Kasumi-1 (cell line): ENCODE results near the gene MYLK4.
A peak's percentile ranks its signal among the peaks of the same experiment; 100 is the strongest.
"Not testable (repeated sequence)": the region's sequence is repeated elsewhere in the genome, so short reads cannot be mapped to it uniquely, and the experiment has no call there.

Experiments used
- DNase-seq, 2 experiments: peaks; one replicate each; lab custom pipeline; 2025; lab: John Stamatoyannopoulos, UW

MYLK4 gene

DNA sequence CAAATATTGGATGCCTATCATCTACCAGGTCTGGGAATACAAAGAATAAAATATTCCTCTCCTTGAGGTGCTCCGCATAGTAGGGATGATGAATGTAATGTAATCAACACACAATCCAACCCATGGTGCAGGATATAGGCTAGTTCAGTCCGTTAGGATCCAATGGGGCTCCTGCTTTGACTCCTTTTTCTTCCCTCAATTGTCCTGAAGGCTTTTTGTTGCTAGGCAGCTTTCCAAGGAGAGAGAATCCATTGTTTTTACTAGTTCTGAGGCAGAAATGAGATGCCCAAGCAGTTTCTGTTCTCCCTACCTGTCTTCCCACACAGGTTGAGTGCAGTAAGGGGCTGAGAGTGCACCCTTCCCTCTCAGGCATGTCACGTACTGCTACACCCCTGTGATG lies 26.5 kb upstream of the MYLK4 start:
- DNase-seq, result no peak

DNA sequence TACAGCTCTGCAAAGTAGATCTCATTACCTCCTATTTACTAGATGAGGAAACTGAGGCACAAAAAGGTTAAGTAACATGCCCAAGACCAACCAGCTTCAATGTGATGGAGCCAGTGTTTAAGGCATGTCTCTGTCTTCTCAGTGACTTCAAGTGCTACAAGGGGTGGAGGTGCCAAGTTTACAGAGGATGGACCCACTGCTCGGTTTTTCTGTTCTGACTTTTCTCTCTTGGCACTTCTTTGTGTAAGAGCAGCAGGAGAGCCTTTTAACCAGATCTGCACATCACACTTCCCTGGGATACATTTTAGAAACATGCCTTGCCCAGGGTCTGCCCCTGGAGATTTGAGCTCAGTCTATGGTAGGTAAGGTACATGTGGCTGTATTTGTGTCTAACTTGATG lies 24.3 kb upstream of the MYLK4 start:
- no peak for DNase-seq

DNA sequence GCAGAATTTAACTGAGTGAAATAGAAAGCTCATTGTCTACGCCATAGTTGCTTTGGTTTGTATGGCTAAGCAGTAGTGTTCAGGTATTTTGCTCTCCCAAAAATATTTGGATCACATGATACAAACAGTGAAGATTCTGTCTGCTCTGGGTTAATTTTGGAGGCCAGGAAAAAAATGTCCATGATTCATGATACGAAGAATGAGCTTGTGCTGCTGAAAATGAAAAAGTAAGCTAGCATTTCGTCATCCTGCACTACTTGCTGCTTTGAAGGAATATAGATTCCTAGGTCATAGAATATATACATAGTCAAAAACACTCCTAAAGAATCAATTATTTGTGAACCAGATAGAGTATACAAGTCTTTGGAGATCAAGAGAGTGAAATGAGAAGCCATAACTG lies 22.7 kb upstream of the MYLK4 start:
- no peak for DNase-seq

DNA sequence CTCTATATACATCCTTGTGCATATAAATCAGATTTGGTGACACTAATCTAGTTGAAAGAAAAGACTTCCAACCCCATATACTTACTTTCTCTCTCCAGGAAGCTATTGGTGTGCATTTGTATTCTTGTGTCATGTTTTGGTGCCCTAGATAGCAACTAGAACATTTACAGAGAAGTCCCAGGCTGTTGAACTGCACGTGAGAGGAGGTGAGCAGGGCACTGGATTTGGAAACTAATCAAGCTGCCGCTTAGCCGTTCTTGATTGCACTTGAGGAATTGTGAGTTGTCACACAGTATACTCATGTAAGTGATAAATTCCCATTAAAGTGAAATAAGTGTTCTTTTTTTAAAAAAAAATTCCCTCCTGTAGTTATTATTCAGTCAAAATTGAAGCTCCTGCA lies 22.1 kb upstream of the MYLK4 start:
- no peak for DNase-seq

DNA sequence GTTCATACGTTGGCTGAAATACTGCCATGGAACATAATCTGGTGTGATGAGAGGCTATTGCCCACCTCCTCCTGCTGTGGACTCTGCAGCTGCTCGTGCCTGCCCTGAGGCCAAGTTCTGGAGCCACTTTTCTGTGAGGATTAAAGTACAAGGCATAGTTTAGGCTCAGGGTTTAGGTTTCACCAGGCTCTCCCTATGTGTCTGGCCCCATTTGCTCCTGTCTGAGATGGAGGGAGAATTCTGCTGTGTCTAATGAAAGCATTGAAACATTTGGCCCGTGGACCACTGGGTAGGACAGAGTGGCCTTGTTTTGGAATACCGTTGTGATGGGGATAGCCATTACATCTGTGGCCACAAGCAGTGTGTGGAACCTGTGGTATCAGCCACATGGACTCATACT lies 20.4 kb upstream of the MYLK4 start:
- DNase-seq, result no peak

DNA sequence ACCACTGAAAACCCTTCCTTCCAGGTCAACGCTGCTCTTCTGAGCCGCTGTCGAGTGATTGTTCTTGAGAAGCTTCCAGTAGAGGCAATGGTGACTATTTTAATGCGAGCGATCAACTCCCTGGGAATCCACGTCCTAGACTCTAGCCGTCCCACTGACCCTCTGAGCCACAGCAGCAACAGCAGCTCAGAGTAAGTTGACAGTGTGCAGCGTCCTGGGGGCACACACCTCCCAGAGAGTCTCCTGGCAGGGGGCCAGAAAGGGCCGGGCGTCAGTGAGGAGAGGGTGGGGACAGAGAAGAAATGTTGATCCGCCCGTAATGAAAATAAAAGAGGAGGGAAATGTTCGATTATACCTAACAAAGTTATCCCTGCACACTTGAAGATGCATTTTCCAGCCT lies 19.4 kb upstream of the MYLK4 start:
- DNase-seq, result no peak

DNA sequence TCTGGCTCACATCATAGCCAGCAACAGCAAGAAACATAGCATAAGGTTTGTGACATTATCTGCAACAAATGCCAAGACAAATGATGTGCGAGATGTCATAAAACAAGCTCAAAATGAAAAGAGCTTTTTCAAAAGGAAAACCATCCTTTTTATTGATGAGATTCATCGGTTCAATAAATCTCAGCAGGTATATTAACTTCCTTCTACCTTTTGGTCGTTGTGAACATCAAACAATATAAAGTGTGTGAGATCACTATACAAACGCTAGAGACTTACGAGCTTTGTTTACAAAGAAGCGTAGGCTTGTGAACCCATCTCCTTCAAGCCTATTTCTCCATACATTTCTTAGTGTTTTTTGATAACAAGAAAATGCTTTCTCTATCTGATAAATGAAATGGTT lies 18.0 kb upstream of the MYLK4 start:
- DNase-seq, result no peak

DNA sequence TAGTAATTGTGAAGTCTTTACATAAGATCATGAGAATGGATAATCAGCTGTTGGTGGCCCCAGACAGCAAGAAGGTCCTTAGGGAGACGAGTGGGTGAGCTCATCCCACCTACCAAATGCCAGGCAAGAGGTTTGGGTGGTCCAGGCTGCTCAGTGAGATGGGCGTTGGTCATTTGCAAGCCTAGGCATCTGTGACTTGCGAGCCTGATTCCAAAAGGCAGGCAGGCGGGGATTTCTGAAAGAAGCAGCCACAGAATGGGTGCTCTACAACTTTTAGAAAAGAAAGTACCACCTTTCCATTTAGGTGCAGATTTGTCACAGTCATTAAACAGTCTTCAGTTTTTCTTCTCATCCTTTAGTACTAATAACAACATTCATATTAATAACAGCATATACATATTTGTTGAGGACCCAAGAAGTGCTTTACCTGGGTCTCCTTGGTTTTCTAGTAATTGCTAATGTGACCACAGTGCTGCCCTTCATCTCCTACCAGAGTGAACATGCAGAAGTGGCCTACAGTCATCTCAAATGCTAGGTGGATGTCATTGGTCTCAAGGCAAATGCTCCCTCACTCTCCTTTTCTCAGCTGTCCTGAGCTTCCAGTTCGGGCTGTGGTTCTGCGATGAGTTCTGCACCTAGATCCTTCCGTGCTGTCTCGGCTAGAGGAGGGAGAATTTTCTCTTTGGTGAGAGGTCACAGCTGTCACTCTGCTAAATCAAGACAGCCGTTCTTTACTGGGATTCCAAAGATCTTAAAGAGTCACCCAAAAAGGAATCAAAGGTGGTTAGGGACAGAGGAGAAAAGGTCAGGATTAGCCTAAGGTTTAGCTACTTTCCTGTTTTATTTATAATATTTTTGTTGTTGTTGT lies 17.2 kb upstream of the MYLK4 start:
- no peak for DNase-seq

DNA sequence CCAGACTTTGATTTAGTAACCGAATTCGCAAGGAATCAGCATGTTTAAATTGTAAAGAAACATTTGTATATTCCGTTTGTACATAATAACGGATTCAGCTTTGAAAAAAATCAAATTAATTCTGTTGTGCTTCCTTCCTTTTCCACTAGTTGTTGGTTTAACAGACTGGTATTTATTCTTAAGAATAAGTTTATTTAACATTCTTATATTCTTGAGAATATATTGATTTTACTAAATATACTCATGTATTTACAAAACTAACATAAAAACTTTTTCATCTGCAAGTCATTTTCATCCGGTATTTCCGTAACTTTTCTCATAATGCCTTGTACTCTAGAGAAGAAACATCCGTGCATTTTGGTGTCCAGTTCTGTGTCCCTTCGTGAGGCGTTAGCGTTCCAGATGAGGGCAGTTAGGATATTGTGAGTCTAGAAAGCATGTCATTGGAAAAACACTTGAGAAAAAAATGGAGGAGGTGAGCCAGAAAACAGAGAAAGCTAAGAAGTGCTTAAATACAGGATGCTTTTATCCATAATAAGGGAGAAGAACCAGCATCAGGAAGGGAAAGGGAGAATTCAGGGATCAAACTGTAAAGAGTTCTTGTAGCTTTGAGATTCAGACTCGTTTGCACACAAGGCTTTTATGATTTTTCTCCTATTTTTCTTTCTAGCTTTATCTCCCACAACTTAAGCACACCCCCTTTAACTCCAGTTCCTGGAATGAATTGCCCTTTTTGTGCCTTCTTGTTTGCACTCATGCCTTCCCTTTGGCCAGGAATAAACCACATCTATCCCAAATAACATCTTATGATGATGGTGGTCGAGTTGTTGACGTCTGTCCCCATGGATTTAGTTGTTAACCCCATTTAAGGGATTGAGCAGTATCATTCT lies 16.3 kb upstream of the MYLK4 start:
- DNase-seq, result peak in 1 of 2 experiments; percentile 30

DNA sequence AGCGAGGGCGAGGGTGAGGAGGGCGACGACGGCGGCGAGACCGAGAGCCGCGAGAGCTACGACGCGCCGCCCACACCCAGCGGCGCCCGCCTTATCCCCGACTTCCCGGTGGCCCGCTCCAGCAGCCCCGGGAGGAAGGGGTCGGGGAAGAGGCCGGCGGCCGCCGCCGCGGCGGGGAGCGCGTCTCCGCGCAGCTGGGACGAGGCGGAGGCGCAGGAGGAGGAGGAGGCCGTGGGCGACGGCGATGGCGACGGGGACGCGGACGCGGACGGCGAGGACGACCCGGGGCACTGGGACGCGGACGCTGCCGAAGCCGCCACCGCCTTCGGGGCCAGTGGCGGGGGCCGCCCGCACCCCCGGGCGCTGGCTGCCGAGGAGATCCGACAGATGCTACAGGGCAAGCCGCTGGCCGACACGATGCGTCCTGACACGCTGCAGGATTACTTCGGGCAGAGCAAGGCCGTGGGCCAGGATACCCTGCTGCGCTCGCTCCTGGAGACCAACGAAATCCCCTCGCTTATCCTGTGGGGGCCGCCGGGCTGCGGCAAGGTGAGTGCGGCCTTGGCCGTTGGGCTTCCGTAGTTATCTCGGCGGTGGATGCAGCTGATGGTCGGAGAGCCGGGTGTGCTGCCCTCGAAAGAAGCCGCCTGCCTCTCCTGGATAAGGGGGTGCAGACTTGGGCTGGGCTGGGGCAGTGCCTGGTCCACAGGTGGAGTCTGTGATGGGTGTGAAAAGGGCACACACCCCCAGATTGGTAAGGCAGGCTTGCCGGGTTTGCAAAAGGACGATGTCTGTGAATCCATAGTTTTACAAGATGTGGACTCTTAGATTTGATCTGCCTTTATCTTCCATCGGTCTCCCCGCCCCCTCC lies 15.4 kb upstream of the MYLK4 start:
- DNase-seq, result peak in 1 of 2 experiments; percentile 30

DNA sequence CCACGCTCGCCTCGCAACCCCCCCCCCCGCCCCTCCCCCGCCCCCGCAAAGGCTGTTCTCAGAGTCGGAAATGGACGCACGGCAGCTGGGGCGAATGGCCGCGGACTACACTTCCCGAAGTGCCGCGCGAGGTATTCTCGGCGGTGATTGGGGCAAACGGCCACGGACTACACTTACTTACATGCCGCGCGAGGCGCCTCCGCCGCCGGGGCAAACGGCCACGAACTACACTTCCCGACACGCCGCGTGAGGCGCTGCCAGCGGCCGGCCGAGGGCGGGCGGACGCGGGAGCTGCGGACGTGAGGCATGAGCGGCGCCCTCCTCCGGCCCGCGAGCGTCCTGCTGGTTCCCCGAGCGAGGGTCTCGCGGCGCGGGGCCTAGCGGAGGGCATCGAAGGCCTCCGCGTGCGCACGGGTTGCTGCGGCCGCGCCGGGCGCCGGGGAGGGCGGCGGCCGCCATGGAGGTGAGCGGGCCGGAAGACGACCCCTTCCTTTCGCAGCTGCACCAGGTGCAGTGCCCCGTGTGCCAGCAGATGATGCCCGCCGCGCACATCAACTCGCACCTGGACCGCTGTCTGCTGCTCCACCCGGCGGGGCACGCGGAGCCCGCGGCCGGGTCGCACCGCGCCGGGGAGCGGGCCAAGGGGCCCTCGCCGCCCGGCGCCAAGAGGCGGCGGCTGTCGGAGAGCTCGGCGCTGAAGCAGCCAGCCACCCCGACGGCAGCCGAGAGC lies 14.6 kb upstream of the MYLK4 start, which contains the start of gene WRNIP1:
WRNIP1 (plus strand) TSS at position 228 of the 730 bp plus-strand sequence; CDS start at position 458, 230 bp downstream.
- peak; percentile 96 to 97 for DNase-seq

DNA sequence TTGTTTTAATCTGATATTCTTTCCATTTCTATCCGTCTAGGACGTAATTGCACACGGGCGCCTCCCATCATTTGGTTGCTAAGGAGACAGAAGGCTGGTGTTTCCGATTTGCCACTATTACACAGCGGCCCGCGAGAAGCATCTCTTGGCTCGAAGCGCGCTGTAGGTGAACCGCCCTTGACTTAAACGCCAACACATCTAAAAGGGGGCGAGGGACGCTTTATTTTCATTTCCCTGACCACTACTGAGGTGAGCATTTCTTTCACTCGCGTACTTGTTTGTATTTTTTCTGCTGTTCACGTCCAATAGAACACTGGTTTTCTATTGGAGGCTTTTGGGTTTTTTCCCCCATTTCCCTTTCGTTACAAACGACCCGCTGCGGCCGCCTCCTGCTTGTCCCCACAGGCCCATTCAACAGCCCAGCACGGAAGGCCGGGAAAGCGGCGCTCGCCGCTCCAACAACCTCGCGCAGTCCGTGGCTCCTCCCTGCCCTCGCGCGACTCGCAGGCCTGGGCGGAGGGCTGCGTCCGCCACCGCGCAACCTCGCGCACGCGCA lies 14.0 kb upstream of the MYLK4 start:
- peak; percentile 71 to 83 for DNase-seq

DNA sequence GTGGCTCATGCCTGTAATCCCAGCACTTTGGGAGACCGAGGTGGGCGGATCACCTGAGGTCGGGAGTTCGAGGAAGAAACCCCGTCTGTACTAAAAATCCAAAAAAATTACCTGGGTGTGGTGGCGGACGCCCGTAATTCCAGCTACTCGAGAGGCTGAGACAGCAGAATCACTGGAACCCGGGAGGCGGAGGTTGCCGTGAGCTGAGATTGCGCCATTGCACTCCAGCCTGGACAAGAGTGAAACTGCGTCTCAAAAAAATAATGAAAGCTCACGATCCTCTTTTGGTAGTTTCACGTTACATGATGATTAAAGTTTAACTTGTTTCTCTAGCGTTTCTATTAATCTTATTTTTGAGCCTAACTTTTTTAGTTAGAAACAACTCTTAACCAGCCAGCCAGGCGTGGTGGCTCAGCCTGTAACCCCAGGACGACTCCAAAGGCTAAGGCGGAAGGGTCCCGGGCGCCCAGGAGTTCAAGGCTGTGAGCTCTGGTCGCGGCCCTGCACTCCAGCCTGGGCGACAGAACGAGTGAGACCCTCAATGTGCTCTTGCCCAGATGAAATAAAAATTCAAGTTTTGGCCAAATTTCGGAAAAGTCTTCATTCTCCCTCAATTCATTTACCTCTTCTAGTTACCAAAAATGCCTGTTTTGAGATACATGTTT lies 13.3 kb upstream of the MYLK4 start:
- no peak for DNase-seq

DNA sequence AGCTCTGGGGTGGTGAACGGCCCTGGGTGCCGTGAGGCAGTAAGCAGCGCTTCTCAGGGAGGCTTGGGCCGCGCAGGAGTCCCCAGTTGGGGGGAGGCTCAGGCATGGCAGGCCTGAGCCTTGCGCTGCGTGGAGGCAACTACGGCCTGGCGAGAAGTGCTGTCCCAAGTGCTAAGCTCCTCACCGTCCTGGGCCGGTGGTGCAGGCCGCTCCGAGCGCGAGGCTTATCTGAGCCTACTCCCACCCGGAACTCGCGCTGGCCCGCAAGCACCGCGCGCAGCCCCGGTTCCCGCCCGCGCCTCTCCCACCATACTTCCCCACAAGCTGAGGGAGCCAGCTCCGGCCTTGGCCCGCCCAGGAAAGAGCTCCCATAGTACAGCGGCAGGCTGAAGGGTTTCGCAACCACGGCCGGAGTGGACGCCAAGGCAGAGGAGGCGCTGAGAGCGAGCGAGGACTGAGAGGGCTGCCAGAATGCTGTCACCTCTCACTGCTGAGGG lies 12.7 kb upstream of the MYLK4 start:
- DNase-seq, result no peak

DNA sequence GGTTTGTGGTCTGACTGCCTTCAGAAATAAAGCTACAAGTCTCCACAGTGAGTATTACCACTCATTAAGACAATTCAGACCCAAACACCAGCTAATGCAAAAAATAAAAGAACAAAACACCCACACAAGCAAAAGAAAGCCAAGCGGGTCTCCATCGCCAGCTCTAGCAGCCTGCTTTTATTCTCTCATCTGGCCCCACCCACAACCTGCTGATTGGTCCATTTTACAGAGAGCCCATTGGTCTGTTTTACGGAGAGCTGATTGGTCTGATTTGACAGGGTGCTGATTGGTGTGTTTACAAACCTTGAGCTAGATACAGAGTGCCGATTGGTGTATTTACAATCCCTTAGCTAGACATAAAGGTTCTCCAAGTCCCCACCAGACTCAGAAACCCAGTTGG lies 12.1 kb upstream of the MYLK4 start:
- not testable (repeated sequence) for DNase-seq

DNA sequence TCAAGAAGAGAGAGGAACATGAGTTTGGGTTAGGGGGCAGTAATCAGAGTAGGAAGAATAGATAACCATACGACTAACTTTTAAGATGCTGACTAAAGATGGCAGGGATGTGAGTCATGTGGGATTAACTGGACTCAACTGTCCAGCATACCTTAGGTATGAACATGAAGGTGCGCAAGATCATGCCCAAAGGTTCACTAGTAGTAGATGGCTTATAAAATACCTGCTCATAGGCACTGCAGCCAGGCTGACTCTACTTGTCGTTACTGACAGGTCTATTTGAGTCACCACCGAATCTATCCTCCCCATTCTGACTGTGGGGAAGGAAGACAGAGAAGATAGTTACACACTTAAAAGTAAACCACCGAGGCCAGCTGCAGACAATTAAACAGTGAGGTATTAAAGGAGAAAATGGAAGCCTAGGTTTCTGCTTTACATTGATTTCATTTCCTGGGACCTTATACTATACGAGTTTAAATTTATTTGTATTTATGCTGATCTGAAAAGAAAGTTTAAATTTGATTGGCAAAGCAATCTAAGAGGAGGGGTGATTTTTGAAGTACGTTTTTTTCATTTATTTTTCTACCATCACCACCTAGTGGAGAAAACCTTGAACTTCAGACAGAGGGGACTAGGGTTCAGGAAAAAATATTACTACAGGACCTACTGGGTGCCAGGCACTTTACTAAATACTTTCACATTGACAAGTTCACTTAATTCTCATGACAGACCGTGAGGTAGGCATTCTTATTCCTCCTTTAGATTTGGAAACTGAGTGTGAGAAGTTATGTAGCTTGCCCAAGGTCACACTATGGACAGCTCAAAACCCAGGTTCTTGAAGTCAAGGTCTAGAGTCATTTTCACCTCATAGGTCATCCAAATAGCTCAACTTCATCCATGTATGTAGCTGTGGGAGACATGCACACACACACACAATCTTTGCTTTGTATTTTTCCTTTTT lies 10.4 kb upstream of the MYLK4 start:
- DNase-seq, result peak; percentile 75 to 86

DNA sequence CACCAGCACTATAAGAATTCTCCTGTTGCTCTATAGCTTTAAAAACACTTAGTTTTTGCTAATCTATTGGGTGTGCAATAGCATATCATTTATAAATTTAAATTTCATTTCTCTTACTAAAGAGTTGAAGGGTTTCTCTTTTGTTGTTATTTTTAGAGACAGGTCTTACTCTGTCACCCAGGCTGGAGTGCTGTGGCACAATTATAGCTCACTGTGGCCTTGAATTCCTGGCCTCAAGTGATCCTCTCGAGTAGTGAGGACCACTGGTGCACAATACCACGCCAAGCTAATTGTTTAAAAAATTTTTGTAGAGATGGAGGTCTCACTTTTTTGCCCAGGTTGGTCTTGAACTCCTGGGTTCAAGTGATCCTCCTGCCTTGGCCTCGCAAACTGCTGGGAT lies 8.3 kb upstream of the MYLK4 start:
- DNase-seq, result no peak

DNA sequence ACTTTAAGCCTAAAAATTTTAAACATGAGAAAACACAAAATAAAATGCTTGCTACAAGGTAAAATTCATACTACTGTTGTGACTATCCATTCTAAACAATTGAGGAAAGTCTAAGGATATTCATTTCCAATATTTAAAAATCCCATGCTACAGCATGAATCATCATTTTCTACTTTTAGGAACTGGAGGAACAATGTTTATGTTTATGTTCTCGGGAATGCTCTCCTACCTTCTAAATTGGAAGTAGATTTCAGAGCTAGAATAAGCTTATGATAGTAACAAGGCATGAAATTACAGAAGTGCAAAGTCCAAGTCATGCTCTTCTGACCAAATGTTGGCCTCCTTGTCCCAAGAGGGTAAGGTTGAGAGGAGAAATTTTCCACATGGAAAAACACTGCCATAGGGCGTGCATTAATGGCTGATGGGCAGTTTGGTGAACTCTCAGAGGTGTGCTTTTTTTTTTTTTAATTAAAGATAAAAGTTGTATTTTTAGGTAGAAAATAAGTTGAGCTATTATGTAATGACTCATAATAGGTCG lies 6.0 kb upstream of the MYLK4 start:
- no peak for DNase-seq

DNA sequence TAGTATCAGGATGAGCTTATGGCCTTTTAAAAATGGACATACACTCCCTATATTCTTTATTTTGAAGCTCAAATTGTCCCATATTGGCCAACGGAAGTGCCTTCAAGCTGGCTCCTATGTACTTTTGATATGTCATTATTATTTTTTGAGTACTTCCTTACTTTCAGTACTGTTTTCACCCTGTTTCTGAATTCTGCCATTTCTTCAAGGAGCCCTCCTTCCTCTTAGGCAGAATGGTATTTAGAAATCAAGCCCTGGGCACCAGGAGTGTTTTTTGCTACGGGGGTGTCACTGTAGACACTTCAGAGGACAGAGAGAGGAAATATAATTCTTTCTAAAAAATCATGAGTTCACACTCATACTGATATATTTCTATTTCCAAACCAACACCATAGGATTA lies 5.5 kb upstream of the MYLK4 start:
- DNase-seq, result no peak
